HG02852 (cell line): ENCODE data around the gene B2M.
"Not testable (repeated sequence)": the region's sequence is repeated elsewhere in the genome, so short reads cannot be mapped to it uniquely, and the experiment has no call there.

Experiments
- ATAC-seq: cut with Tn5 transposase; IDR thresholded peaks from one replicate; pipeline ENCODE4 v1.9.1; 2021; ENCODE audit warnings: mild to moderate bottlenecking, moderate library complexity; ENCODE audit not compliant: unreplicated experiment

Gene B2M

GRCh38 chr15:44720460-44721176, 9.3 kb downstream of the B2M start:
- no peak for ATAC-seq

DNA sequence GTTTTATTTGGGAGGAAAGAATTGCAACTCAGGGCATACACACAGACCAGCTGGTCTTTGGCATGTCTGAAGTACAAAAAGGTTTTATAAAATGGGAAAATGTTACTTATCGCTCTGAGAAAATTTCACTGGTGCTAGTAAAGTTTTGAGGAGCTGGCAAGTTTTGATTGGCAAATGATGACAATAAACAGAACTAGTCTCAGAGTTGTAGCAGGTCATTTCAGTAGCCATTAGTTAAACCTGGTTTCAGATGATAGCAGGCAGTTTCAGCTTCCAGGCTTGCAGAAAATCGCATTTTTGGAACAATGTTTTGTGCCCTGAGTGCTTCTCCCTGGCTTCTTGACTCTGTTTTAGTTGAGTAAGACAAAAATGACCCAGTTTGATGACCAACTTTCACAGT, 10.7 kb downstream of the B2M start:
- ATAC-seq: no peak

DNA sequence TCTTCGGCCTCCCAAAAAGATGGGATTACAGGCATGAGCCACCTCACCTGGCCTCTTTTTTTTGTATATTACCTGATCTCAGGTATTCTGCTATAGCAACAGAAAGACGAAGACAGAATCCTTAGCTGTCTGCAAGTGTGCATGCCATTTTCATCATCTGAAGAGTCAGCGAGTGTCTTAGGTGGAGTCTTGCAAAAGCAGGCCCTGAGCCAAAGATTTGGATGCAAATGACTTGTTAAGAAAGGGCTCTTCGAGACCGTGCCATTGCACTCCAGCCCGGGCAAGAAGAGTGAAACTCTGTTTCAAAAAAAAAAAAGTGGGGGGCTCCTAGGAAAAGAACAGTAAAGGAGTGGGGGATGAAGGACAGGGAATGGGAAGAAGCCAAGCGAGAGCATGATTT, 14.8 kb downstream of the B2M start:
- no peak for ATAC-seq

DNA sequence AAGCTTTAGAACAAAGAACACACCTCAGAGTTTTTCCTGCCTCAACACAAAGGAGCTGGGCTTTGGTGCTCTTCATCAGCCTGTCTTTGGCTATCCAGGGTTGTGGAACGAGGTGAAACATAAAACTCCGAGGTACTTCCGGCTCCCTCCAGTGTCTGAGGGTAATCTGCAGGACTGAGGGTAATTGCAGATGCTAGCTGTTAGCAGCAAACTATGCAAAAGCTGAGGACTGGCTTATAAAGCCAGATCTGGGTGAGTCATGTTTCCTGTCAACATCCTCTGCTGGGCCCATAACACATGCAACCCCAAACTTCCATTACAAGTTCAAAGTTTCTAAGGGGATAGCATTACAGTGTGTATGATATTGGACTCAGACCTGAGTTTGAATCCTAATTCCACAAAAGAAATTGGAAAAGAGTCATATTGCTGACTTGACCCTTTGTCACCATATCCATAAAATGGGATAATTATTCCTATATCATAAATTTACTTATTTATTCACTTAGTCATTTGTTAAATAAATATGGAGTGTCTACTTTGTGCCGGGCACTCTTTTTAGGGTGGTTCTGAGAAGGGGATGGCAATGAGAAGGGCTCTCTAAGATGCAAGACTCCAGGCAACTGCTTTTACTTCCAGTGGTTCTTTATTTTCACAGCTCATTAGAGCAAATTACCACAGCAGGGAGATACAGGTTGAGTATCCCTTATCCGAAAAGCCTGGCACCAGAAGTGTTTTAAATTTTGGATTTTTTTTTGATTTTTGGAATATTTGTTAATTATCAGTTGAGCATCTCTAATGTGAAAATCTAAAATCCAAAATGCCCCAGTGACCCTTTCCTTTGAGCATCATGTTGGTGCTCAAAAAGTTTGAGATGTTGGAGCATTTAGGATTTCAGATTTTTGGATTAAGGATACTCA, 15.5 kb downstream of the B2M start:
- ATAC-seq: peak; percentile 44

DNA sequence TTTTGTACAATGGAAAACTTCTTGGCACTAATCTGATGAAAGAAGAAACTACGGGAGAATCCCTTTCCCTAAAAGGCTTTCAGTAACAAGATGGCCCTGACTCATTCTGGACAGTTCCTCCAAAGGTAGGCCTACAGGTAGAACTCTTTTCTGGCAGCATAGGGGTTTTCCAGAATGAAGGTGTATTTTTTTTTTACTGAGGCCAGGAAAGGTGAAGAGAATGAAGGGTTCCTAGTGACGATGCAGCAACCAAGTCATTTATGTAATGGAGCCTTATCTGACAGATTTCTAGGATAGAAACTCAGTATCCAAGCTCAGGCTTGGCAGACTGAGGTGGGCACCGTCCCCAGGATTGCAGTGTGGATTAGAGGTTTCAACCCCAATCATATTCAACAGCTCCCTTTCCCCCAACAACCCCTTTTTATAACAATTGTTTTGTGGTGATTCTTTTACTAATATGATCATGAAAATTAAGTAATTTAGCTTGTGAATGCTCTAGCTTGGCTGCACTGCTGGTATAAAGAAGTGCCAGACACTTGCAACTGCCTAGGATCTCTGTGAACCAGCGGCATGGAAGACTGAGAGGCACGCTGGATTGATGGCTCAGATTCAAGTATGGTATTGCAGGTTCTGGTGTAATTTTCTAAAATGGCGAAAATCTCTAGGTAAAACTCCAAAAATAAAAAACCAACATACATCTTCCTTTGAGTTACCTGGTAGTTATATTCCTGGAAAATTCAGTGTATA, 16.3 kb downstream of the B2M start:
- no peak for ATAC-seq

DNA sequence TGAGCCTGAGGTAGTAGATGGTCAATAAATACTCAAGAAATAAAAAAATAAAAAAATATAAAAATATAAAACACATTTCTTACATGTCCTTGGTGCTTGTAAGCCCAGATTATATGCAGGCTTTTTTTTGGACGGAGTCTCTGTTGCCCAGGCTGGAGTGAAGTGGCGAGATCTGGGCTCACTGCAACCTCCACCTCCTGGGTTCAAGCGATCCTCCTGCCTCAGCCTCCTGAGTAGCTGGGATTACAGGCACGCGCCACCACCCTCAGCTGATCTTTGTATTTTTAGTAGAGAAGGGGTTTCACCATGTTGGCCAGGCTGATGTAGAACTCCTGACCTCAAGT, 16.9 kb downstream of the B2M start:
- not testable (repeated sequence) for ATAC-seq

DNA sequence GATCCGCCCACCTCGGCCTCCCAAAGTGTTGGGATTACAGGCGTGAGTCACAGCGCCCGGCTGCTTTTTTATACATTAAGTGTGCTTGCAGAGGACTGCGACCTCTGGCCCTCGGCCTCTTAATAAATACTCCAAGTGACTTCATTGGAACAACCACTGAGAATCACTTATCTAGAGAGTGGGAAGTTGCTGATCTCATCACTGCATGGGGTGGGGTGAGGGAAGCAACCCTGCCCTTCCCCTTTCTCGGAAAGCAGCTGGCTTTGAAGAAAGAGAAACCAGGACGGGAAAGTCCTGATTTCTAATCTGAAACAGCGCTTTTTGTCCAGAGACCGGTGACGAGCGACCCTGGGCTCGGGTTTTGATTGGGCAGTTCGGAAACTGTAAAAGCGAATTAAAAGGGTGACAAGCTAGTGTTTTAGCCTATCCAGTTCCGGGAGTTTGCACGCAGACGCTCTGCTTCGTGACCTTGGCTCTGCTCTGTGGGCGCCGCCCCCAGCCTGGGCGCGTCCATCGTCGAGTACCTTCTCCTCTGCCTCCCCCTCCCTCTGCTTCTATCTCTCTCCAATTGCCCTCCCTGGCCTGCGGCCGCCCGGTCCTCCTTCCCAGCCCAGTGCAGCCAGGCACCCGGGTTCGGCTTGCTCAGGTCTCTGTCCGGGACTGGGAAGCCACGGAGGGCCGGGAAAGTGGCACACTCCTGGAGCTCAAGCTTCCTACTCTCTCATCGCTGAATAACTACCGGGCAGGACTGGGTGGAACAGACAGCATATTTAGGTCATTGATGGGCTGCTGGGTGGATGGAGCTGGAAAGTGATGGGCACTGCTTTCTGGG, 17.5 kb downstream of the B2M start:
- ATAC-seq: peak; percentile 66

GRCh38 chr15:44729408-44730127, 18.3 kb downstream of the B2M start:
- no peak for ATAC-seq

DNA sequence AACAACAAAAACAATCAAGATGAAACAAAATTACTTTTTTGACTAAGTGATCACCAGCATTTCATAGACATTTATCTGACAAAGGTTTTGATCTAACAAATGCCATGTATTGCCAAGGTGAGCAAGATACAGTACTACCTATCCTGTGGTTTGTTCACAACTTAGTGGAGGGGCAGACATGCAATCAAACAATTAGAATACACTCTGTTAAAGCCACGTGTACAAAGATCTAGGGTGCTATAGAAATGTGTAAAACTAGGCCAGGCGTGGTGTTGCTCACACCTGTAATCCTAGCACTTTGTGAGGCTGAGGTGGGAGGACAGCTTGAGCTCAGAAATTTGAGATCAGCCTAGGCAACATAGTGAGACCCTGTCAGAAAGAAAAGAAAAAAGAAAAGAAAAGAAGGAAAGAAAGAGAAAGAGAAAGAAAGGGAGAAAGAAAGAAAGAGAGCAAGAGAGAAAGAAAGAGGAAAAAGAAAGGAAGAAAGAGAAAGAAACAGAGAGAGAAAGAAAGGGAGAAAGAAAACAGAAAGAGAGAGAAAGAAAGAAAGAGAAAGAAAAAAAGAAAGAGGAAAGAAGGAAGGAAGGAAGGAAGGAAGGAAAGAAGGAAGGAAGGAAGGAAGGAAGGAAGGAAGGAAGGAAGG, 23.6 kb downstream of the B2M start:
- ATAC-seq: no peak

- ATAC-seq: peak; percentile 43
Observed at GRCh38 chr15:44735482-44736180, 24.3 kb downstream of the B2M start.

GRCh38 chr15:44736181-44736765, 25.0 kb downstream of the B2M start, which contains the start of gene TRIM69:
TRIM69 (plus strand) TSS chr15:44736528; CDS start chr15:44736705, 177 bp downstream.
- ATAC-seq: peak; percentile 62

- no peak for ATAC-seq
Observed at GRCh38 chr15:44738340-44738984, 27.1 kb downstream of the B2M start.

- ATAC-seq: not testable (repeated sequence)
Observed at GRCh38 chr15:44739222-44739847, 28.0 kb downstream of the B2M start.

DNA sequence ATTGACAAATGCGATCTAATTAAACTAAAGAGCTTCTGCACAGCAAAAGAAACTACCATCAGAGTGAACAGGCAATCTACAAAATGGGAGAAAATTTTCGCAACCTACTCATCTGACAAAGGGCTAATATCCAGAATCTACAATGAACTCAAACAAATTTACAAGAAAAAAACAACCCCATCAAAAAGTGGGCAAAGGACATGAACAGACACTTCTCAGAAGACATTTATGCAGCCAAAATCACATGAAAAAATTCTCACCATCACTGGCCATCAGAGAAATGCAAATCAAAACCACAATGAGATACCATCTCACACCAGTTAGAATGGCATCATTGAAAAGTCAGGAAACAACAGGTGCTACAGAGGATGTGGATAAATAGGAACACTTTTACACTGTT, 32.1 kb downstream of the B2M start:
- not testable (repeated sequence) for ATAC-seq

GRCh38 chr15:44753345-44753744, 42.0 kb downstream of the B2M start:
- no peak for ATAC-seq

DNA sequence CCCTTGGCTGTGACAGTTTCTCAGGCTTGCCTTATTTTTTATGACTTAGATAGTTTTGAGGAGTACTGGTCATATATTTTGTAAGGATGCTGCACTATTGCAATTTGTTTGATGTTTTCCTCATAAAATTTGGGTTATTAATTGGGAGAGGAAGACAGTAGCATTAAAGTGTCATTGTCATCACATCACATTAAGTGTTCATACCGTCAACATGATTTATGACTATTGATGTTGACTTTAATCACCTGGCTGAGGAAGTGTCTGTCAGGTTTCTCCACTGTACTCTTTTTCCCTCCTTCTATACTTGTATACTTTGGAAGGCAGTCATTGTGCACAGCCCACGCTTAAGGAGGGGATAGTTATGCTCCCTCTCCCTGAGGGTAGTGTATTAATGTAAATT, 51.9 kb downstream of the B2M start:
- ATAC-seq: no peak

GRCh38 chr15:44763848-44764247, 52.5 kb downstream of the B2M start:
- no peak for ATAC-seq
